Measurements from ENCODE around the gene DGUOK. TPM values are rescaled to one million over a fixed set of nuclear protein-coding genes. Genes with fewer than 3 reads are reported as not detected.

The DGUOK gene
- total RNA-seq, 1 experiment from 2014 or later, result 82.9 TPM

- H3K36me3 ChIP-seq (replicated peaks; ENCODE audit: control insufficient read depth, insufficient read depth, low read length), result no peaks in the 10 kb centered on the region
- no peak for DNase-seq
- H3K4me3 ChIP-seq (ENCODE audit: insufficient read depth, low read depth, low read length), result no peak overlapping the region
- H3K27me3 ChIP-seq (ENCODE audit: control insufficient read depth, insufficient read depth, low read length), result no peaks in the 10 kb centered on the region
Measured at GRCh38 chr2:73908689-73909652, 17.7 kb upstream of the DGUOK start.

- no peak for DNase-seq
- Histone ChIP-seq H3K27me3 (ENCODE audit: control insufficient read depth, insufficient read depth, low read length) (no peaks in the 10 kb centered on the region), H3K4me3 (ENCODE audit: insufficient read depth, low read depth, low read length) (no peak overlapping the region), H3K36me3 (replicated peaks; ENCODE audit: control insufficient read depth, insufficient read depth, low read length) (no peaks in the 10 kb centered on the region)
Measured at GRCh38 chr2:73910873-73911547, 15.7 kb upstream of the DGUOK start.

GRCh38 chr2:73911548-73912208, 15.0 kb upstream of the DGUOK start:
- DNase-seq, result no peak
- Histone ChIP-seq H3K27me3 (ENCODE audit: control insufficient read depth, insufficient read depth, low read length) (no peaks in the 10 kb centered on the region), H3K4me3 (ENCODE audit: insufficient read depth, low read depth, low read length) (no peak overlapping the region), H3K36me3 (replicated peaks; ENCODE audit: control insufficient read depth, insufficient read depth, low read length) (no peaks in the 10 kb centered on the region)

- Histone ChIP-seq H3K4me3 (ENCODE audit: insufficient read depth, low read depth, low read length) (no peak overlapping the region), H3K36me3 (replicated peaks; ENCODE audit: control insufficient read depth, insufficient read depth, low read length) (no peaks in the 10 kb centered on the region), H3K27me3 (ENCODE audit: control insufficient read depth, insufficient read depth, low read length) (no peaks in the 10 kb centered on the region)
- no peak for DNase-seq
Measured at GRCh38 chr2:73913414-73914054, 13.1 kb upstream of the DGUOK start.

GRCh38 chr2:73914667-73915066, 12.0 kb upstream of the DGUOK start:
- no peak overlapping the region for H3K4me3 ChIP-seq (ENCODE audit: insufficient read depth, low read depth, low read length)
- DNase-seq, result no peak
- no peaks in the 10 kb centered on the region for H3K36me3 ChIP-seq (replicated peaks; ENCODE audit: control insufficient read depth, insufficient read depth, low read length)
- no peaks in the 10 kb centered on the region for H3K27me3 ChIP-seq (ENCODE audit: control insufficient read depth, insufficient read depth, low read length)

- no peak for DNase-seq
- H3K4me3 ChIP-seq (ENCODE audit: insufficient read depth, low read depth, low read length), result no peak overlapping the region
- H3K36me3 ChIP-seq (replicated peaks; ENCODE audit: control insufficient read depth, insufficient read depth, low read length), result no peaks in the 10 kb centered on the region
- H3K27me3 ChIP-seq (ENCODE audit: control insufficient read depth, insufficient read depth, low read length), result no peaks in the 10 kb centered on the region
Measured at GRCh38 chr2:73915437-73915993, 11.2 kb upstream of the DGUOK start.

GRCh38 chr2:73916666-73917065, 10.0 kb upstream of the DGUOK start:
- no peak for DNase-seq
- Histone ChIP-seq H3K4me3 (ENCODE audit: insufficient read depth, low read depth, low read length) (no peak overlapping the region), H3K27me3 (ENCODE audit: control insufficient read depth, insufficient read depth, low read length) (no peaks in the 10 kb centered on the region), H3K36me3 (replicated peaks; ENCODE audit: control insufficient read depth, insufficient read depth, low read length) (no peaks in the 10 kb centered on the region)

- Histone ChIP-seq H3K27me3 (ENCODE audit: control insufficient read depth, insufficient read depth, low read length) (no peaks in the 10 kb centered on the region), H3K4me3 (ENCODE audit: insufficient read depth, low read depth, low read length) (no peak overlapping the region)
- no peak for DNase-seq
Measured at GRCh38 chr2:73917296-73917695, 9.4 kb upstream of the DGUOK start.

GRCh38 chr2:73917696-73918207, 8.9 kb upstream of the DGUOK start:
- H3K27me3 ChIP-seq (ENCODE audit: control insufficient read depth, insufficient read depth, low read length), result no peaks in the 10 kb centered on the region
- no peak for DNase-seq
- H3K36me3 ChIP-seq (replicated peaks; ENCODE audit: control insufficient read depth, insufficient read depth, low read length), result no peaks in the 10 kb centered on the region
- H3K4me3 ChIP-seq (ENCODE audit: insufficient read depth, low read depth, low read length), result no peak overlapping the region

More at GRCh38 chr2:73917296-73917695, 9.4 kb upstream of the DGUOK start:
- H3K36me3 ChIP-seq (replicated peaks; ENCODE audit: control insufficient read depth, insufficient read depth, low read length), result no peaks in the 10 kb centered on the region

- Histone ChIP-seq H3K36me3 (replicated peaks; ENCODE audit: control insufficient read depth, insufficient read depth, low read length) (no peaks in the 10 kb centered on the region), H3K27me3 (ENCODE audit: control insufficient read depth, insufficient read depth, low read length) (no peaks in the 10 kb centered on the region), H3K4me3 (ENCODE audit: insufficient read depth, low read depth, low read length) (no peak overlapping the region)
- DNase-seq, result no peak
Measured at GRCh38 chr2:73918856-73919255, 7.8 kb upstream of the DGUOK start.

- no peak for DNase-seq
- H3K4me3 ChIP-seq (ENCODE audit: insufficient read depth, low read depth, low read length), result no peak overlapping the region
- H3K36me3 ChIP-seq (replicated peaks; ENCODE audit: control insufficient read depth, insufficient read depth, low read length), result no peaks in the 10 kb centered on the region
- H3K27me3 ChIP-seq (ENCODE audit: control insufficient read depth, insufficient read depth, low read length), result no peaks in the 10 kb centered on the region
Measured at GRCh38 chr2:73919596-73920228, 7.0 kb upstream of the DGUOK start.

GRCh38 chr2:73920577-73921545, 5.8 kb upstream of the DGUOK start:
- no peak overlapping the region for H3K4me3 ChIP-seq (ENCODE audit: insufficient read depth, low read depth, low read length)
- no peaks in the 10 kb centered on the region for H3K27me3 ChIP-seq (ENCODE audit: control insufficient read depth, insufficient read depth, low read length)
- peak; percentile 88 for DNase-seq
- H3K36me3 ChIP-seq (replicated peaks; ENCODE audit: control insufficient read depth, insufficient read depth, low read length), result no peaks in the 10 kb centered on the region

GRCh38 chr2:73921581-73921980, 5.1 kb upstream of the DGUOK start:
- no peak for DNase-seq
- no peaks in the 10 kb centered on the region for H3K27me3 ChIP-seq (ENCODE audit: control insufficient read depth, insufficient read depth, low read length)
- no peak overlapping the region for H3K4me3 ChIP-seq (ENCODE audit: insufficient read depth, low read depth, low read length)
- no peaks in the 10 kb centered on the region for H3K36me3 ChIP-seq (replicated peaks; ENCODE audit: control insufficient read depth, insufficient read depth, low read length)

Data from H7 (cell line).